NCI-H1105 (cell line): ENCODE data around the gene PARD3.
A peak's percentile ranks its signal among the peaks of the same experiment; 100 is the strongest.

ENCODE experiments used
- DNase-seq: peaks from one replicate; lab custom pipeline; 2025; lab: John Stamatoyannopoulos, UW

The PARD3 gene

DNA sequence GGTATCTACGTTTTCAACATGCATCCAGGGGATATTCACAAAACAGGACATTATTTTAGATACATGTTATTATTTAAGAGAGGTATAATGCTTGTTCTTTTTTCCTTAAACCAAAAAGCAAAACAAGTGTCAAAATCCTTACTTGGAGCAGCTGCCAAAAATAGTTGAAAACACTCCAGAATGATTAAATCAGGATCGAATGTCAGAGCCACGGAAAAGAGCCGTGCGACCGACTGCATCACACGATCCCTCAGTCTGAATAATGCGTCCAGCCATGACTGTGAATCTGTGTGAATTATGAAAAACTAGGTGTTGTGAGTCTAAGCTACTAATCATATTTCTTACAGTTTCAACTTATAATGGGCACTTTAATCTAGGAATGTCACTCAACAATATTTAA is 126.0 kb downstream of the PARD3 start:
- peak; percentile 39 for DNase-seq

DNA sequence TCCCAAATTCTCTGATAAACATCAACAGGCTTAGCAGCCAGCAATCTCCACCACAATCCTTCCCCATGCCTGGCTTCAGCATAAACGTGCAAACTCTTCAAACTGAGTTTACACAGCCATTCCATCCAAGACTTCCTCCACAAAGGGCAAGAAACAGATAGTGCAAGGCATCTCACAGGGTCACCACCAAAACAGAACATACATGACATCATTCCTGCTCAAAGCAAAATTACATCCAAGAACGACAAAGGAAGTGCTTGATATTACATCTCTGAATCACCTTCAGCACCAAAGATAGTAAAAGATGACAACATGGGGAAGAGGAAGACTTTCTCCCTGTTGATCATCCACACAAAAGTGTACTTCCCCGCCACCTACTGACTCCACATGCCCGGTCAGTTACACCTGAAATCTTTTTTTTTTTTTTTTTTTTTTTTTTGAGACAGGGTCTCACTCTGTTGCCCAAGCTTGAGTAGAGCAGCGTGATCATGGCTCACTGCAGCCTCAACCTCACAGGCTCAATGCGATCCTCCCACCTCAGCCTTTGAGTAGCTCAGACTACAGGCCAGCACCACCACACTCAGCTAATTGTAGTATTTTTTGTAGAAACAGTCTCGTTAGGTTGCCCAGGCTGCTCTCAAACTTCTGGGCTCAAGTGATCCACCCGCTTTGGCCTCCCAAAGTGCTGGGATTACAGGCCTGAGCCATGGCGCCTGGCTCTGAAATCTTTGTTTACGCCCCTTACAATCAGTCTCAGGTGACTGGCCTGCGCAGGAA is 127.5 kb downstream of the PARD3 start:
- DNase-seq = no peak

DNA sequence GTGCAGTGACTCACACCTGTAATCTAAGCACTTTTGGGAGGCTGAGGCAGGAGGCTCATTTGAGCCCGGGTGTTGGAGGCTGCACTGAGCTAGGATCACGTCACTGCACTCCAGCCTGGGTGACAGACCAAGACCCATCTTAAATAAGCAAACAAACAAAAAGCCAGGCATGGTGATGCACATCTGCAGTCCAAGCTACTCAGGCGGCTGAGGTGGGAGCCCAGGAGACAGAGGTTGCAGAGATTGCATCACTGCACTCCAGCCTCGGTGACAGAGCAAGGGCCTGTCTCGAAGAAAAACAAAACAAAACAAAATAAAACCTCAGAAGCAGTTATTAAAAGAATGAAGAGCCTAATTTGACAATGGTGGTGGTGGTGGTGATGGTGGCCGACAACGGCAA is 132.5 kb downstream of the PARD3 start:
- DNase-seq = no peak

GRCh38 chr10:34681933-34682332 is 133.2 kb downstream of the PARD3 start:
- no peak for DNase-seq

DNA sequence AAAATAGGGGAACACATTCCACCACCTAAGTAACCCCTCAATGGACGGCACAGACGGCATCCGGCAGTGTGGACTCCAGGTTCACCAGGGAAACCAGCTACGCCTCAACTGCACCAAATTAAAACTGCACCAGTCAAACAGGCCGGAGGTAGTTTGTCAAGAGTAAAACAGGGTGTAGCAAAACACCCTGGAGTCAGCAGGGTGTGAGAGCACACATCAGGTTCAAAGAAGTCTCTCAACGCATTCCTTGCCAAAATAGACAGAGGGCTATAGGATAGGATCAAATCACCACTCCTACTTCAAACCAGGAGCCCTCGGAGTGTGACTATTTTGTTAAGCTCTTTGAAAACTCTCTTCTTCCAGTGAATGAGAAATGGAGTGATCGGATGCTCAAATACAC is 135.9 kb downstream of the PARD3 start:
- no peak for DNase-seq

DNA sequence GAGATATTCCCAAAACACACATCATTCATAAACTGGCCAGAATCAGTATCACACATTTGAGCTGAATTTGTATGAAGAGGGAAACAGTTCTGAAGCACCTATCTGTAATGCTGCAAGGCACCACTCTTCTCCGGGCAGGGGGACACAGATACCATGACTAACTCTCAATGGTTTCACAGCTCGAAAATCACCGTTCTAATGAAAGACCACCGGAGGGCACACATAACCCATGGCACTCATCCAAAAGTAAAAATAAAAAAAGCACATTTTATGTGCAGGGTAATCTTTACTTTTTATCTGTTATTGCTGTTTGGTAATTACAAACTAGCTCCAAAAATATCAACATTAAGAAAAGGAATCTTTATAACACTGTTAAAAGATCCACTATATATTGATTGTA is 137.5 kb downstream of the PARD3 start:
- no peak for DNase-seq

- no peak for DNase-seq
Measured at GRCh38 chr10:34677132-34677531, 138.0 kb downstream of the PARD3 start.

DNA sequence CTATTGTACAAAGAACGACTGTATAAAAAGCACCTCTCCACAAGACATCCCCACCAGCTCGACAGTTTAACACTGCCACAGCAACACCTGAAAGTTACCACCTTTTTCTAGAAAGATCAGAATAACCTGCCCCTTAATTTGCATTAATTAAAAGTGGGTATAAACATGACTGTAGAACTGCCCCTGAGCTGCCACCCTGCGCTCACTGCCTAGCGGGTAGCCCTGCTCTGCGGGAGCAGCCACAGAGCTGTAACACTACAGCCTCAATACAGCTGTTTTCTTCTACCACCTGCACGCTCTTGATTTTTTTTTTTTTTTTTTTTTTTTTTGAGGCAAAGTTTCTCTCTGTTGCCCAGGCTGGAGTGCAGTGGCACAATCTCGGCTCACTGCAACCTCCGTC is 140.9 kb downstream of the PARD3 start:
- DNase-seq = no peak

GRCh38 chr10:34670081-34670480 is 145.0 kb downstream of the PARD3 start:
- peak; percentile 57 for DNase-seq

DNA sequence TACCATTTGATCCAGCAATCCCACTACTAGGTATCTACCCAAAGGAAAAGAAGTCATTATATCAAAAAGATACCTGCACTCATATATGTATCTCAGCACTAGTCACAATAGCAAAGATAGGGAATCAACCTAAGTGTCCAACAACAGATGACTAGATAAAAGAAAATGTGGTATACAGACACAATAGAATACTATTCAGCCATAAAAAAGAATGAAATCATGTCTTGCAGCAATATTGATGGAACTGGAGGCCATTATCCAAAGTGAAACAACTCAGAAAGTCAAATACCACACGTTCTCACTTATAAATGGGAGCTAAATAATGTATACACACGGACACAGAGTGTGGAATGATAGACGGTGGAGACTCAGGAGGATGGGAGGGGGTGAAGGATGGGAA is 146.0 kb downstream of the PARD3 start:
- DNase-seq = no peak

- no peak for DNase-seq
Measured at GRCh38 chr10:34667177-34667576, 147.9 kb downstream of the PARD3 start.

GRCh38 chr10:34666008-34666704 is 148.9 kb downstream of the PARD3 start:
- DNase-seq = no peak

DNA sequence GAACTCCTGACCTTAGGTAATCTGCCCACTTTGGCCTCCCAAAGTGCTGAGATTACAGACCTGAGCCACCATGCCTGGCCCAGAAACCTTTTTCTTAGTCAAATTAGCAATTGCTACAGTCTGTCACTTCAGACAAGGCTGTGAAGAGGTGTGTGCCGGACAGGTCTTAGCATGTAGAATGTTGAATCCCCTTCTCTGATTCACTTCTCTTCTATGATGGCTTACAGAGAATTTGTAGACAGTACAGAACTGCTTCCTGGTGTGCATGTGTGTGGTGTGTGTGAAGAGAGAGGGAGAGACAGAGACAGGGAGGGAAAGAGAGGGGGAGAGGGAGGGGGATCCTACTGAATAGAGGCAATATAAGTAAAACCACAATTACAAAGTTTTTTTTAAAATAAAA is 150.4 kb downstream of the PARD3 start:
- no peak for DNase-seq

- no peak for DNase-seq
Measured at GRCh38 chr10:34661580-34661979, 153.5 kb downstream of the PARD3 start.

DNA sequence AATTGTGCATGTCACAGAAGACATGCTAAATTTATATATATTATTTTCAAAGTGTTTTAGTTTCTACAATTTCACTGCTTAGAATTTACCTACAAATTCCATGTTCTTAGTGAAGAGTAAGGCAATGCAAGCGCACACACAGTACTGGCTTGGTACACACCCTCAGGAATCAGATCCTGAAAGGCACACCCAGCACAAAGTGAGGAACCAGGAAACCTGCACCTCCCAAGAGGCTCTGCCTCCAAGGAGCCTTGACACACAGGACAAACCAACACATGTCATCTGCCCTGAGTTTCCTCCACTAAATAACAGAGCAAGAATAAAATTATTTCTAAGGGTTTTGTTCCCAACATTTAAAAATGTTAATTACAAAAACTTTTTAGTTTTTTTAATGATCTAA is 156.2 kb downstream of the PARD3 start:
- no peak for DNase-seq

- DNase-seq = no peak
Measured at GRCh38 chr10:34656661-34657060, 158.4 kb downstream of the PARD3 start.

GRCh38 chr10:34655286-34656170 is 159.6 kb downstream of the PARD3 start:
- peak; percentile 49 for DNase-seq

DNA sequence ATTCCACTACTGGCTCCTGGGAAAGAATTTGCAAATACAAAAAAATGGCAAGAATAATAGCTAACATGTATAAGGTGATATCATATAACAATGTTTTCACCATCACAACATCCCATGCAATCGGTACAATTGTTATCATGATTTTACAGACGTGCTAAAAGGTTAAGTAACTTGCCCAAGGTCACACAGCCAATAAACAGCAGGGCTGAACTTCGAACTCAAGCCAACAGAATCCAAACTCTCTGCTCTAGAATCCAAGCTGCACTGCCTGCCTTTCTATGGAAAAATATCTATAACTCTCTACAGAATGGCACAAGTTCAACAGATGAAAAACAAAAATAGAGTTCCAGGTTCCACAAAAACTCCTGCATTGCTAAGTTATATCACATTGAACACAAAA is 160.9 kb downstream of the PARD3 start:
- no peak for DNase-seq

GRCh38 chr10:34653530-34653929 is 161.6 kb downstream of the PARD3 start:
- DNase-seq = no peak

DNA sequence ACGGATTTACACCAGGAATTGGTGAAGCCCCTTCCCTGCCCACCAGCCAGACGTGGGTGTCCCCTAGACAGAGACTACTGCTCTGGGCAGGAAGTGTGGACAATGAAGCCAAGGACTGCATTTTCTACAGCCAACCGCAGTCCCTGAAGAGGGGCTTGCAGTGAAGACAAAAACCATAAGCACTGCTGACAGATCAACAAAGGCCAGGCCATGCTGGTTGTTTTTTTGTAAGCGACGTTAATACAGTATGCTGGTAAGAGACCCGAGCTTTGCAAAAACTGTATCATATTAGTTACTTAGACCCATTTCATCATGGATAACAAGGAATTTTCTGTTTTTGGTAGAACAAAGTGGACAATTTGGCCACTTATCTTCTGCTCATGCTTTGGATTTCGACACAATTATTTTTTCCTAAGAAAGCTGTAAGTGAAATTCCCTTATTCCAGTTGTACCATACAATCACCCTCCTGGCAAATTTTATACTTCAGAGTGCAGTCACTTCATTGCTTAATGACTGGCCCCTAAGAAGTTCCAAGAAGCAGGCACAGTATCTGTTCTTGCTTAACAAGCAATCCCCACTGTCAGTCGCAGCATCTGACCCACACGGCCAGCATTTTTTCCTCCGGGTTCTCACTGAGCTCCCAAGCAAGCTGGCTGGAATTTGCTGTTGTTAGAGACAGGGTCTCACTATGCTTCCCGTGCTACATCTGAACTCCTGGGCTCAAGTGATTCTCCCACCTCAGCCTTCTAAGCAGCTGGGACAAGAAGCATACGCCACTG is 163.5 kb downstream of the PARD3 start:
- no peak for DNase-seq

DNA sequence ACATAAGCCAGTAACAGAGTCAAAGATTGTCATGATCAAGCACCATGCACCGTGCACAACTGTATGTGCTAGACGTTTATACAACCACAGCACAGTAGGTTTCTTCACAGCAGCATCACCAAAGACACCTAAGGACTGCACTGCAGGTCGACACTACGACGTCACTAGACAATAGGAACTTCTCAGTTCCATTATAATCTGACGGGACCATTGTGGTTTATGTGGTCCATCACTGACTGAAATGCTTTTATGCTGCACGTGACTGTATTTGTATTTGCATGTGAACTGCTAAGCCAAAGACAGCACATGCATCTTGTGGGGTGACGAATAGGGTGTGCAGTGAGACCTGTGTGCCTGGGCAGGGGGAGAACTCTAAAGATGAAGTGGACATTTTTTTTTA is 164.9 kb downstream of the PARD3 start:
- no peak for DNase-seq

DNA sequence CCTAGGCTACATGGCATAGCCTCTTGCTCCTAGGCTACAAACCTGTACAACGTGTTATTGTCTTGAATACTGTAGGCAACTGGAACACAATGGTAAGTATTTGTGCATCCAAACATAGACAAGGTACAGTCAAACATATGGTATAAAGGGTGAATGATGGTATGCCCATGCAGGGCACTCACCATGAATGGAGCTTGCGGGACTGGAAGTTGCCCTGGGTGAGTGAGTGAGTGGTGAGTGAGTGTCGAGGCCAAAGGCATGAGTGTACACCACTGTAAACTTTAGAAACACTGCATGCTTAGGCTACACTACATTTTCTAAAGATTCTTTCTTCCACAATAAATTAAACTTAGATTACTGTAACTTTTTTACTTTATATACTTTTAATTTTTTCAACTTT is 165.7 kb downstream of the PARD3 start:
- no peak for DNase-seq
